ENCODE results near the gene PIP4P1. TPM values are rescaled to one million over a fixed set of nuclear protein-coding genes. Genes with fewer than 3 reads are reported as not detected.

The PIP4P1 gene
- total and polyA plus RNA-seq, 2 experiments from 2014 or later: 20.9 to 26.4 TPM

DNA sequence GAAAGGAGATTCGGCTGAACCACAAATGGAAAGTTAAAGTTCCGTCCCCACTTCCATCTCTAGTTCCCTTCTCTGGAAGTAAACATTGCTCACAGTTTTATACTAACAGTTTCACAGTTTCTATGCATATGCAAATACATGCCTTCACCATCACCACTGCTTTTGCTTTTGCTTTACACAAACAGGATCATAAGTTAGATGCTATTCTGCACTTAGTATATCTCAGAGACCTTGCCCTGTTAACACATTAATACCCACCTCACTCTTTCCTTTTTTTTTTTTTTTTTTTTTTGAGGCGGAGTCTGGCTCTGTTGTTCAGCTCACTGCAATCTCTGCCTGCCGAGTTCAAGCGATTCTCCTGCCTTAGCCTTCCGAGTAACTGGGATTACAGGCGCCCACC, 48.8 kb downstream of the PIP4P1 start (continued):
- TF ChIP-seq ZNF462 (CRISPR knock-in tag; IDR thresholded peaks at IDR 0.05) (no peak), EZH2phosphoT487 (IDR thresholded peaks at IDR 0.05; ENCODE audit: unreplicated experiment) (no peak), EZH2 (IDR thresholded peaks at IDR 0.05; ENCODE audit: low read depth, unreplicated experiment) (no peak), NANOG (IDR thresholded peaks at IDR 0.05; ENCODE audit: borderline replicate concordance) (no peak), STAT1 (IDR thresholded peaks at IDR 0.05; ENCODE audit: unreplicated experiment) (no peak), JUNB (IDR thresholded peaks at IDR 0.05; ENCODE audit: unreplicated experiment) (no peak), ZNF114 (CRISPR knock-in tag; IDR thresholded peaks at IDR 0.05) (no peak), CTCF (conservative IDR thresholded peaks at IDR 0.05; ENCODE audit: low read depth in 2 of 2) (no peak), POLR2AphosphoS5 (IDR thresholded peaks at IDR 0.05; ENCODE audit: low read depth) (no peak)

Measured in GM23338 (cell line).